SW480 (cell line): Measurements from ENCODE around the gene ADAMTS8.

Experiments used
- DNase-seq: peaks from one replicate; pipeline ENCODE4 v3.0.0-alpha.2; 2016; ENCODE audit warnings: low spot score

ADAMTS8 gene

DNA sequence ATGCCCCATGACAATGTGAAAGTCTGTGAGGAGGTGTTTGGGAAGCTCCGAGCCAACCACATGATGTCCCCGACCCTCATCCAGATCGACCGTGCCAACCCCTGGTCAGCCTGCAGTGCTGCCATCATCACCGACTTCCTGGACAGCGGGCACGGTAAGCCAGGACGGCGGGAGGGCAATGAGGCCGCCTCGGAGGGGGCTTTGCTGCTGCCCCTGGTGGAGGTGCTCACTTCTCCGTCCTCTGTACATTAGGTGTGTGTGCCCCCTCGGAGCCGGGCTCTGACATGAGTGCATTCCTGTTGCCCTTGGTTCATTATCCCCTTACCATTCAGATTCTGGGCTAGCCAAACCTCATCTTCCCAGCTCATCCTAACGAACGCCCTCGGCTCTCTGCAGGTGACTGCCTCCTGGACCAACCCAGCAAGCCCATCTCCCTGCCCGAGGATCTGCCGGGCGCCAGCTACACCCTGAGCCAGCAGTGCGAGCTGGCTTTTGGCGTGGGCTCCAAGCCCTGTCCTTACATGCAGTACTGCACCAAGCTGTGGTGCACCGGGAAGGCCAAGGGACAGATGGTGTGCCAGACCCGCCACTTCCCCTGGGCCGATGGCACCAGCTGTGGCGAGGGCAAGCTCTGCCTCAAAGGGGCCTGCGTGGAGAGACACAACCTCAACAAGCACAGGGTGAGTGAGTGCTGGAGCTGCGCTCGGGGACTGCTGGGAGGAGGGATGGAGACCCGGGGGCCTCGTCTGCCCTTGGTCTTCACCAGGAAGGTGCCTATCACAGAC is 33.9 kb upstream of the ADAMTS8 start:
- DNase-seq, result no peak

DNA sequence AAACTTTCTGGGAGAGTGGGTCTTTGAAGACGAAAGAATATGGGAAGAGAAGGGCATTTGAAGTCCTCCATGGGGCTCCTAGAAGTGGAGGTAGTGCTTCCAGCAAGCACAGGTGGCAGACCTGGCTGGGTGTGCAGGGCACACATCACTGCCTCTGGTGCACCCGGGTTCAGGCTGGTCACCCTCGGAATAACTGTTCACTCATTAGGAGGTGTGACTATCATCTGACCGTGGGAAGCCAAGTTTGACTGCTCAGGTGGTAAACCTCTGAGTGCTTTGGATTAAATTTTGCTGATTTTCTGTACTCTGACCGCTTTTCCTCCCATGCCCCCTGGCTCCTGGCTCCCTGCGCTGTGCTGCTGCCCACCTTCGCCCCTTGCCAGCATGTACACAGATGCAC is 31.1 kb upstream of the ADAMTS8 start:
- no peak for DNase-seq

- DNase-seq, result no peak
Observed at GRCh38 chr11:130458410-130458729, 30.0 kb upstream of the ADAMTS8 start.

- DNase-seq, result no peak
Observed at GRCh38 chr11:130457623-130458409, 29.4 kb upstream of the ADAMTS8 start.

- DNase-seq, result no peak
Observed at GRCh38 chr11:130456286-130456685, 27.9 kb upstream of the ADAMTS8 start.

DNA sequence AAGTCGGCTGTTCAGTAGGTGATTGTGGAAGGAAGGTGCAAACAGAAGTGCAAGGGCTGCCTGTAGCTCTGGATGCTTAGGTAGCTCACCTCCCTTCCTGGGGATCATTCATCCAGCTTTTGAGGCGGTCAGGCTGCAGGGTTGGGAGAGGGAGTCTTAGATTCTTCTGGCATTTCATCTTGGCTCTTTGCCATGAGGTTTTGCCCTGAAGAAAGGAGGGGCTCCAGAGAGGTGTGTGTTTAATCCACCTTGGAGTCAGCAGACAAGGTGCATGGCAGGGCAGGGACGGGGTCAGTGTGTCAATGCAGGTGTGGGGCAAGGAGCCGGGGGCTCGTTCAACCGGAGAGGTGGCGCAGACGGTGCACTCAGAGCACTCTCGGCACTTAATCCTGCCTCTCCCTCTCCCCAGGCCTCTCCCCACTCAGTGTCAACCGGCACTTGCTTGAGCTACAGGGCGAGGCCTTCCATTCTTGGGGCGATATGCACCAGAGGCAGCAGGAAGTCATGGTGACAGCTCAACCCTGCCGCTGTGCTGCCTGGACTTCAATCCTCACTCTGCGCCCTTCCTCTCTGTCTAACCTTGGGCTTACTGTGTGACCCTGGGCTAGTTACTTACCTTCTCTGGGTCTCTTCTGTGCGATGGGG is 27.2 kb upstream of the ADAMTS8 start:
- no peak for DNase-seq

- DNase-seq, result no peak
Observed at GRCh38 chr11:130454491-130455252, 26.3 kb upstream of the ADAMTS8 start.

- DNase-seq, result no peak
Observed at GRCh38 chr11:130452940-130453339, 24.5 kb upstream of the ADAMTS8 start.

DNA sequence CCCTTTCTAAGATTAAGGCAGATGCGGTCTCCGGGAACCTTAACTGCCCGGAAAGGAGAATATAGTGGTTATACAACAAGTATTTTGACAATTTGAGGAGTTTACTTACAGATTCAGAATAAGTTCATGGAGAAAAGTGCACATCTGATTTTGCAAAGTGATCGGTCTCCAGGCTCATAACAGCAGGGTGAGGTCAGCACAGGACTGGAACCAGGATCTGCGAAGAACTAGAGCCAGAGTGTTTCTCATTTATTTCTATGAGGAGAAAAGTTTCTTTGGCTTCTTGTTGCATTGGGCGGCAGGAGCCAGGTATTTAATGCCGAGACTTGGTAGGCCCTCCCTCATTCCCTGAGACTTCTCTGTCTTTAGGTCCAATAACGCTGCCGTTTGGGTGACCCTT is 23.8 kb upstream of the ADAMTS8 start:
- DNase-seq, result no peak

DNA sequence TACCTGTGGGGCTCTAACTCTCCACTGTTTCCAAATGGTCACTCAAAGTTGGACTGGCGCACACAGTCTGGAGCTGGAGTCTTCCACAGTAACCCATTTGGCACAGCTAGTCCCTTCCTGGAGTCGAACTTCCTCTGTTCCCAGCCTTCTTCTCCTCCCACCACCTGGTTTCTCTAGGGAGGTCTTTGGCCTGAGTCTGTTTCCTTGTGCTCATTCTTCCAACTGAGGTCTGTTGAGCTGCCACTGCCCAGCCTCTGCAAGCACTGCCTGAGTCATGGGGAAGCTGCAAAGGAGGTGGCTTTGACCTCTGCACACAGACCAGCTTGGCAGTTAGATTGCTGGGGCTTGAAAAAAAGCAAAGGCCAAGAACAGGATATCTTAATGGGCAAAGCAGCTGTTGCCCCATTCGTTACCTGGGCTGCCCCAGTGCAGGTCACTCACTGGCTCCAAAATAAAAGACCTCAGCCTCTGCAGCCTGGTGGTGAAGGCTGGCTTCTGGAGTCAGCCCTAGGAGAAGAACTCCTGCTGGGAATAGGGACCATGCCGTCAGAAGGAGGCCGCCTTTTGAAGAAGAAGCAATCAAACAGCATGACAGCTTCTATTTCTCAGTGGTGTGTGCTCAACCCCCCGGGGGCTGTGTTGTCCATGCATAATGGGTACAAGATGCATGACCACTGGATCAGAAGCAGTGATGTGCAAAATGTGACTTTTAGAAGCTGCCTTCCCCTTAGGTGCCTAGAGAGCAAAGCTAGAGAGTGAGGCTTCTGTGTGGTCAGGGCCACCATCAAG is 23.0 kb upstream of the ADAMTS8 start:
- DNase-seq, result no peak

DNA sequence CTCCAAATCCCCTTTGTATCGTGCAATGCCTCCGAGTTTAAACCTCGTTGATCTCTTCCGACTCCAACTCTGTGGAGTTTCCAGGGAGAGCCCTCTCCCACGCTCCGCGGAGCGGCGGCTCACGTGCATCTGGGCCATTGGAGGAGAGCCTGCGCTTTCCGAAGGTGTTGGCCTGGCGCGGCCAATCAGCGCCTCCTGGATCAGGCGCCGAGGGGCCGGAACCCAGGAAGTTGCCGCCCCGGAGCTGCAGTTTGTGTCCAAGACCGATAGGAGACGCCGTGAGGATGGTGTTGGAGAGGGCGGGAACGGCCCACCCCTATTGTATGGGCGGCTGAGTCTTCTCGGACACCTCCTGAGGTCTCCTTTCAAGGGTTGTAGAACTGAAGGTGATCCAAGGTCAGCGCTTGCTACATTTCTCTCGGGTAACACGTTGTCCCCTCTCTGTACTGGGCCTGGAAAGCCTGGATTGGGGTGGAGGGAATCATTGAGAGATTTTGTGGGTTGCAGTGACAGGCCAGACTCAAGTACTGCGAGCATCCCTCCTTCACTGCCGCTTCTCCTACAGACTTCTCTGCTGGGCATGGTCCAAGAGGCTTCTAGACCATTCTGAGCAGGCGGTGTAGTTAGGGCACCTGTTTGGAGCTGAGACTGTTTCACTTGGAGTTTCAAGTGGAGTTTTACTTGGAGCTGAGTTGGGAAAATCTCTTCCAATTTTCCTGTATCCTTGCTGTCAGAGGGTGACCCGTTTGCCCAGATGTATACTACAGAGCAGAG is 21.8 kb upstream of the ADAMTS8 start:
- no peak for DNase-seq

GRCh38 chr11:130449310-130449990 is 21.0 kb upstream of the ADAMTS8 start:
- DNase-seq, result no peak

- peak; percentile 85 for DNase-seq
Observed at GRCh38 chr11:130448416-130449309, 20.3 kb upstream of the ADAMTS8 start, which contains the start of gene ADAMTS15. Gene ADAMTS15 (plus strand): TSS chr11:130448645. CDS start chr11:130448974, 329 bp downstream.

DNA sequence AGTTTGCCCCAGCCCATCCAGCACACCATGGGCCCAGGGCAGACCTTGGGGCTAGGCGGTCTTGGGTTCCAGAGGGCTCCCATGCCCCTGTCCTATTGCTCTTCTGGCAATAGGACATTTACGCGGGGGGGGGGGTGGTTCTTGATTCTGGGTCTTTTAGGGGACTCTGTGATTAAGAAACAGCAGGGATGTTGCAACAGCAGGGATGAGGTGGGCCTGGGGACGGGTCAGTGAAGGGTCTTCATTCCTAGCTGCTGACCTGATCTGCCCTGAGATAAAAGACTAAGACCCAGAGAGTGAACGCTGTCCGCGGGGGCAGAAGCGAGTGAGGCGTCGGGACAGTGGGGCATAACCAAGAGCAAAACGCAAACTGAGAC is 19.6 kb upstream of the ADAMTS8 start:
- no peak for DNase-seq

DNA sequence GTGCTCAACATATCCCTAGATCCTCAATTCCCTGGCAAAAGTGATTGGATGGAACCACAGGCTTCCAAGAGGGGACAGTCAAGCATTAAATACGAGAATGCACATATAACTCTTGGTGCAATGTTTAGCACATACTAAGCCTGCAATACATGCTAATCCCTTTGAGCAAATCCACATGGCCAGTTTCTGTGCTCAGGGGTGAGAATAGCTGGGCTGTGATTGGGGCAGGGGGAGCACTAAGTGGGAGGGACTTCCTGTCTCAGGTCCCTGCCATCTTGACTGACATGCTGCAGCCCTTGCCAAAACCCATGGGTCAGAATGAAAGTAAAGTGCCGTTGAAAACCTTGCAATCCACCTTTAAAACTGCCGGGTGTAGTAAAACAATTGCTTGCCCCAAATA is 17.4 kb upstream of the ADAMTS8 start:
- no peak for DNase-seq

- DNase-seq, result no peak
Observed at GRCh38 chr11:130442737-130443136, 14.3 kb upstream of the ADAMTS8 start.

GRCh38 chr11:130441719-130442118 is 13.3 kb upstream of the ADAMTS8 start:
- DNase-seq, result no peak

DNA sequence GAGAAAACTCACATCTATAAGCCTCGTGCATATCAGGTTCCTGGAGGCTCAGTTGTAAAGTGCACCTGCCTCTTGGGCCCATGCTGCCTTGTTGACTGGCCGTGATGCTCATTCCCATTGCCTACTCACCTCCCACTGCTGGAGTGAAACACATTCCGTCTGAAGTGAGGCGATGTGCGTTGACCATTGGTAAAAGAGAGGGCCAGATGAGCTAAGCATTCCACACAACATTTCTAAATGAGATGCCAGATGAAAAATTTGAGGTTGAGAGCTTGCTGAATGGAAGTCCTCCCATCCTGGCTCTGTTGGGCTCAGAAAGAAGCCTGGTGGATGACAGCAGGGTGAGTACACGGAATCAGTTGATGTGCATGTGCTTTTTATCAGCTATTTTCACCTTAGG is 11.5 kb upstream of the ADAMTS8 start:
- DNase-seq, result no peak

- DNase-seq, result no peak
Observed at GRCh38 chr11:130439160-130439519, 10.7 kb upstream of the ADAMTS8 start.
